SK-N-SH treated with all-trans-retinoic acid at 6 μM for 48 hours (cell line): ENCODE measurements around the gene PTPMT1.

Experiments
- ARNTL ChIP-seq: fragments of 450-650 bp; formaldehyde crosslinking; IDR thresholded peaks from 2 replicates; pipeline ENCODE4 v1.5.0; 2020; ENCODE audit warnings: low read depth, mild to moderate bottlenecking, moderate library complexity, borderline replicate concordance
- CSDC2 ChIP-seq: fragments of 250-450 bp; sonication (Bioruptor Pico); IDR thresholded peaks from 2 replicates; pipeline ENCODE4 v1.5.0; 2020; ENCODE audit warnings: mild to moderate bottlenecking, moderate library complexity
- ESRRG ChIP-seq: fragments of 250-450 bp; sonication (Bioruptor Pico); IDR thresholded peaks from 2 replicates; pipeline ENCODE4 v1.6.1; 2021; ENCODE audit warnings: mild to moderate bottlenecking
- OSR1 ChIP-seq: fragments of 250-450 bp; sonication (Bioruptor Pico); IDR thresholded peaks from 2 replicates; pipeline ENCODE4 v1.8.0; 2022; ENCODE audit warnings: moderate library complexity, mild to moderate bottlenecking, inconsistent platforms
- RARB ChIP-seq: fragments of 250-450 bp; sonication (Bioruptor Pico); IDR thresholded peaks from 2 replicates; pipeline ENCODE4 v1.8.0; 2021; ENCODE audit warnings: mild to moderate bottlenecking, moderate library complexity
- TOX ChIP-seq: fragments of 250-450 bp; sonication (Bioruptor Pico); IDR thresholded peaks from 2 replicates; pipeline ENCODE4 v1.8.0; 2021; ENCODE audit warnings: mild to moderate bottlenecking, moderate library complexity, borderline replicate concordance
- ZFP30 ChIP-seq: fragments of 450-650 bp; formaldehyde crosslinking; IDR thresholded peaks from 2 replicates; pipeline ENCODE4 v1.5.0; 2022; ENCODE audit warnings: mild to moderate bottlenecking, moderate library complexity
- ZNF565 ChIP-seq: fragments of 450-650 bp; formaldehyde crosslinking; conservative IDR thresholded peaks from 2 replicates; pipeline ENCODE4 v1.5.0; 2020; ENCODE audit warnings: low read depth, mild to moderate bottlenecking, moderate library complexity
- ZNF70 ChIP-seq: fragments of 450-650 bp; formaldehyde crosslinking; IDR thresholded peaks from 2 replicates; pipeline ENCODE4 v1.5.0; 2020; ENCODE audit warnings: mild to moderate bottlenecking, moderate library complexity

DNA sequence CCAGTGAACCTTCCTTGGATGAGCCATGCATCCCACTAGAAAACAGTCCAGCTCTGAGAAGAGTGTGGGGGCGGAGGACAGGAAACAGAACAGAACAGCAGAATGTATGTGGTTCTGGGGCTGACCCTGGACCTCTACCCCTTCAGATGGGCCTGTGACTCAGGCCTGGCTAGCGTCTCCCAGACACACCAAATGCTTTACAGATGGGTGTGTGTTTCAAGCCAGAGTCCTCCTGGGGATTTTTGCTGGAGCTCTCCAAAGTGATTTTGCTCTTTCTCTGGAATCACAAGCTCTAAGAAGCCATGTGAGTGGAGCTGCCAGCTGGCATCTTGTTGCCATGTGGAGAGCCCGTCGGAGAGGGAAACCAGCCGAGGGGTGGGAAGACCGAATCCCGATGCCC lies 42.0 kb downstream of the PTPMT1 start:
- TF ChIP-seq ARNTL (CRISPR knock-in tag): no peak
- no peak for TF ChIP-seq ZNF565
- no peak for TF ChIP-seq ZNF70 (CRISPR knock-in tag)
- TF ChIP-seq TOX (CRISPR knock-in tag): no peak
- TF ChIP-seq OSR1: no peak
- TF ChIP-seq ESRRG (CRISPR knock-in tag): no peak
- no peak for TF ChIP-seq RARB
- TF ChIP-seq ZFP30: no peak
- TF ChIP-seq CSDC2: no peak
